NCI-H226 (cell line): ENCODE results near the gene TALDO1.

Experiments used
- DNase-seq: peaks from one replicate; pipeline ENCODE4 v3.0.0-alpha.2; 2015

Gene TALDO1

GRCh38 chr11:747158-748006, at the start of gene TALDO1:
Gene TALDO1, plus strand, starts transcription at chr11:747464. Its CDS starts 18 bp downstream, at chr11:747482.
- DNase-seq: peak; percentile 82

- peak; percentile 24 for DNase-seq
These were observed 49.4 kb upstream of the TALDO1 start for GRCh38 chr11:697811-698311.

GRCh38 chr11:698493-699115, 48.7 kb upstream of the TALDO1 start:
- no peak for DNase-seq

GRCh38 chr11:699116-699508, 48.2 kb upstream of the TALDO1 start:
- DNase-seq: no peak

GRCh38 chr11:699753-700152, 47.5 kb upstream of the TALDO1 start:
- no peak for DNase-seq

- DNase-seq: no peak
These were observed 45.4 kb upstream of the TALDO1 start for GRCh38 chr11:701741-702461.

- peak; percentile 73 for DNase-seq
These were observed 44.5 kb upstream of the TALDO1 start for GRCh38 chr11:702462-703461.

GRCh38 chr11:703506-703905, 43.8 kb upstream of the TALDO1 start:
- no peak for DNase-seq

GRCh38 chr11:704228-704674, 43.0 kb upstream of the TALDO1 start:
- no peak for DNase-seq

- DNase-seq: peak; percentile 37
These were observed 42.3 kb upstream of the TALDO1 start for GRCh38 chr11:704781-705645.

- DNase-seq: peak; percentile 60
These were observed 41.4 kb upstream of the TALDO1 start, which contains the start of gene EPS8L2 for GRCh38 chr11:705646-706438. Gene EPS8L2, plus strand, starts transcription at chr11:706231. Its CDS starts 3,177 bp downstream, at chr11:709408.

- DNase-seq: peak; percentile 60
These were observed 40.8 kb upstream of the TALDO1 start for GRCh38 chr11:706439-706956.

GRCh38 chr11:706957-707816, 40.1 kb upstream of the TALDO1 start:
- DNase-seq: peak; percentile 83

- peak; percentile 71 for DNase-seq
These were observed 39.3 kb upstream of the TALDO1 start for GRCh38 chr11:707817-708420.

GRCh38 chr11:708511-708910, 38.8 kb upstream of the TALDO1 start:
- no peak for DNase-seq

GRCh38 chr11:709109-709997, 37.9 kb upstream of the TALDO1 start:
- DNase-seq: no peak

- no peak for DNase-seq
These were observed 32.8 kb upstream of the TALDO1 start for GRCh38 chr11:714436-714835.
